ENCODE results near the gene IRF2. TPM values are rescaled to one million over a fixed set of nuclear protein-coding genes. Genes with fewer than 3 reads are reported as not detected.
A peak's percentile ranks its signal among the peaks of the same experiment; 100 is the strongest.

IRF2 gene
- total RNA-seq, 3 donors from 2014 or later (not counting 1 experiment from before 2014, with no cell fraction given): 50.6 to 68.5 (median 59.8) TPM

DNA sequence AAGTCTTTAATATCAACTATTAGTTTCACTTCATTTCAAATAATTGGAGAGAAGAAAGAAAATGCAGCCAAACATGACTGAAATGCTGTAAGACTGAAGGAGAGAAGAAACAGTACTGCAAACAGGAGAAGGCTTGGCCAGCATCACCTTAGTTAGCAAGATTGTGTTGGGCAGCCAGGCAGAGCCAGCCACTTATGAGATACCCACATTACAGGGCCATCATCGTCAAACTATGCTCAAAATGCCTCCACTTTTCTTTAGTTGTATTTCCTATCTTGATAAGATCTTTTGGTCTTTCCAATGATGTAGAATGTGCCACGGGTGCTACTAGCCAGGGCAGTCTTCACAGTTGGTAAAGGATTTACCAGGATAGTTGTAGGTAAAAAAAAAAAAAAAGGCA lies 10.9 kb upstream of the IRF2 start:
- Histone ChIP-seq H3K27me3 (ENCODE audit: control insufficient read depth, insufficient read depth, low read length) (no peaks in the 10 kb centered on the region), H3K9me3 (ENCODE audit: control insufficient read depth, insufficient read depth, low read length) (no peaks in the 10 kb centered on the region), H3K27ac (ENCODE audit: low read length) (no peak overlapping the region), H3K4me3 (ENCODE audit: low read length) (no peak overlapping the region), H3K4me1 (ENCODE audit: control insufficient read depth, insufficient read depth, low read length) (no peaks in the 10 kb centered on the region), H3K36me3 (ENCODE audit: control insufficient read depth, insufficient read depth, low read length) (no peaks in the 10 kb centered on the region)
- TF ChIP-seq, protein P1, sequence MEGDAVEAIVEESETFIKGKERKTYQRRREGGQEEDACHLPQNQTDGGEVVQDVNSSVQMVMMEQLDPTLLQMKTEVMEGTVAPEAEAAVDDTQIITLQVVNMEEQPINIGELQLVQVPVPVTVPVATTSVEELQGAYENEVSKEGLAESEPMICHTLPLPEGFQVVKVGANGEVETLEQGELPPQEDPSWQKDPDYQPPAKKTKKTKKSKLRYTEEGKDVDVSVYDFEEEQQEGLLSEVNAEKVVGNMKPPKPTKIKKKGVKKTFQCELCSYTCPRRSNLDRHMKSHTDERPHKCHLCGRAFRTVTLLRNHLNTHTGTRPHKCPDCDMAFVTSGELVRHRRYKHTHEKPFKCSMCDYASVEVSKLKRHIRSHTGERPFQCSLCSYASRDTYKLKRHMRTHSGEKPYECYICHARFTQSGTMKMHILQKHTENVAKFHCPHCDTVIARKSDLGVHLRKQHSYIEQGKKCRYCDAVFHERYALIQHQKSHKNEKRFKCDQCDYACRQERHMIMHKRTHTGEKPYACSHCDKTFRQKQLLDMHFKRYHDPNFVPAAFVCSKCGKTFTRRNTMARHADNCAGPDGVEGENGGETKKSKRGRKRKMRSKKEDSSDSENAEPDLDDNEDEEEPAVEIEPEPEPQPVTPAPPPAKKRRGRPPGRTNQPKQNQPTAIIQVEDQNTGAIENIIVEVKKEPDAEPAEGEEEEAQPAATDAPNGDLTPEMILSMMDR (IDR thresholded peaks at IDR 0.05): no peak
- no peaks in the 10 kb centered on the region for H3K4me1 Mint-ChIP-seq
- no peak for ATAC-seq
- 50% methylated on average over 2 of the region's 2 CpGs for WGBS (ENCODE audit: insufficient coverage)
- no peaks in the 10 kb centered on the region for H3K9me3 Mint-ChIP-seq
- DNase-seq: no peak
- H3K27me3 Mint-ChIP-seq (ENCODE audit: low read depth in 2 of 2): no peaks in the 10 kb centered on the region
- H3K36me3 Mint-ChIP-seq: no peaks in the 10 kb centered on the region
- H3K27ac Mint-ChIP-seq: no peak overlapping the region
- H3K4me3 Mint-ChIP-seq: no peak overlapping the region
- intact Hi-C loops (cut with micrococcal nuclease): no loop called here

DNA sequence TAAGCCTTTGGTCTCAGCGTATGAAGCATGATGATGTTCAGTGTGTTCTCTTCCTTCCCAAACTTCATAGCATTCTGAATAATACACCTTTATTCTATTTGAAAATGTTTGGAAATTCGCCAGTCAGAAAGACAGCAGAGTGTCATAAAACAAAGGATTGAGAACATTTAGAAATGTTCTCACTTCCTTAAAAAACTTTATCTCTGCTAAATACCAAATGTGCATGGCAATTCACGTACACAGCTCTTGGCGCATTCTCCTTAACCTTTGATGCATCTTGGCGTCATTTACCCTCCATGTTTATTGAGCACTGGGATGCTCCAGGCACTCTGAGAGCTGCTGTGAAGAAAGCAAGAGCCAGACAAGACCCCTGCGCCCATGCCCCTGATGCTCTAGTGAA lies 7.2 kb upstream of the IRF2 start:
- H3K27ac ChIP-seq (ENCODE audit: low read length): no peak overlapping the region
- H3K9me3 Mint-ChIP-seq: no peaks in the 10 kb centered on the region
- WGBS (ENCODE audit: insufficient coverage): 93% methylated on average over 5 of the region's 6 CpGs
- peaks cover 21 to 23% of the 10 kb centered on the region in 2 donors for H3K4me1 Mint-ChIP-seq
- H3K36me3 Mint-ChIP-seq: no peaks in the 10 kb centered on the region
- H3K9me3 ChIP-seq (ENCODE audit: control insufficient read depth, insufficient read depth, low read length): no peaks in the 10 kb centered on the region
- DNase-seq (no peak), ATAC-seq (no peak)
- no peaks in the 10 kb centered on the region for H3K27me3 Mint-ChIP-seq (ENCODE audit: low read depth in 2 of 2)
- TF ChIP-seq, protein P1 (IDR thresholded peaks at IDR 0.05): no peak
- intact Hi-C loops (cut with micrococcal nuclease): no loop called here
- no peaks in the 10 kb centered on the region for H3K27me3 ChIP-seq (ENCODE audit: control insufficient read depth, insufficient read depth, low read length)
- H3K4me3 Mint-ChIP-seq: no peak overlapping the region
- H3K27ac Mint-ChIP-seq: no peak overlapping the region
- peaks cover 7% of the 10 kb centered on the region for H3K4me1 ChIP-seq (ENCODE audit: control insufficient read depth, insufficient read depth, low read length)
- no peaks in the 10 kb centered on the region for H3K36me3 ChIP-seq (ENCODE audit: control insufficient read depth, insufficient read depth, low read length)
- no peak overlapping the region for H3K4me3 ChIP-seq (ENCODE audit: low read length)

DNA sequence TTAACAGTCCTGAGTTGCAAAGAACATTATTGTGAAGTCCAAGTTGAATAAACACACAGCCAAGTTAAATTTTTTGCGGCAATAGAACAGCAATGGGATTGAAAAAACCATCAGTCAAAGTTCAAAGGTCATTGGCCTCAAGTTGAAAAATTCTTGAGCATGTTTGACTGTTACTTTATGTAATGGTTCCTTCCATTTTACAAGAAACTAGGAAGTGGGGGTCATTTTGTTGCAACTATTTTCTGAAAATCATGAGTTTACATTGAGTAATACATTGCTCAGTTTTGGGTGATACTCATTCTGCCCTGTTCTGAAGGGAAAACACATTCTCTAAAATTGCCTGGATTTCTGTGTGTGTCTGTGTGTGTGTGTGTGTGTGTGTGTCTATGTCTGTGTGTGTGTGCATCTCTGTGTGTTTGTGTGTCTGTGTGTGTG lies 5.2 kb upstream of the IRF2 start:
- peaks cover 22% of the 10 kb centered on the region for H3K4me1 ChIP-seq (ENCODE audit: control insufficient read depth, insufficient read depth, low read length)

More for the DNA sequence above, 5.2 kb upstream of the IRF2 start:
- H3K4me3 Mint-ChIP-seq: no peak overlapping the region
- H3K9me3 Mint-ChIP-seq: no peaks in the 10 kb centered on the region
- peak overlapping the region in 1 of 2 donors; percentile 60 for H3K27ac Mint-ChIP-seq
- DNase-seq (no peak), ATAC-seq (no peak)
- H3K36me3 Mint-ChIP-seq: no peaks in the 10 kb centered on the region
- no peaks in the 10 kb centered on the region for H3K27me3 Mint-ChIP-seq (ENCODE audit: low read depth in 2 of 2)
- intact Hi-C loops (cut with micrococcal nuclease): loop anchor here (5.0 to 10.0 kb wide), 3 partner anchors 135 to 493 kb away; partner anchors contain the start of gene CENPU
- Histone ChIP-seq H3K27ac (ENCODE audit: low read length) (no peak overlapping the region), H3K27me3 (ENCODE audit: control insufficient read depth, insufficient read depth, low read length) (no peaks in the 10 kb centered on the region), H3K36me3 (ENCODE audit: control insufficient read depth, insufficient read depth, low read length) (no peaks in the 10 kb centered on the region), H3K4me3 (ENCODE audit: low read length) (no peak overlapping the region), H3K9me3 (ENCODE audit: control insufficient read depth, insufficient read depth, low read length) (no peaks in the 10 kb centered on the region)
- H3K4me1 Mint-ChIP-seq: peaks cover 34 to 35% of the 10 kb centered on the region in 2 donors
- WGBS (ENCODE audit: insufficient coverage): 100% methylated on average over 1 of the region's 1 CpG
- TF ChIP-seq, protein P1 (IDR thresholded peaks at IDR 0.05): no peak
